GM18867 (cell line): ENCODE measurements around the gene C10orf53.
"Not testable (repeated sequence)": the region's sequence is repeated elsewhere in the genome, so short reads cannot be mapped to it uniquely, and the experiment has no call there.

Source experiments
- ATAC-seq: cut with Tn5 transposase; IDR thresholded peaks from one replicate; pipeline ENCODE4 v1.9.1; 2021; ENCODE audit warnings: mild to moderate bottlenecking, moderate library complexity; ENCODE audit not compliant: unreplicated experiment

The C10orf53 gene

DNA sequence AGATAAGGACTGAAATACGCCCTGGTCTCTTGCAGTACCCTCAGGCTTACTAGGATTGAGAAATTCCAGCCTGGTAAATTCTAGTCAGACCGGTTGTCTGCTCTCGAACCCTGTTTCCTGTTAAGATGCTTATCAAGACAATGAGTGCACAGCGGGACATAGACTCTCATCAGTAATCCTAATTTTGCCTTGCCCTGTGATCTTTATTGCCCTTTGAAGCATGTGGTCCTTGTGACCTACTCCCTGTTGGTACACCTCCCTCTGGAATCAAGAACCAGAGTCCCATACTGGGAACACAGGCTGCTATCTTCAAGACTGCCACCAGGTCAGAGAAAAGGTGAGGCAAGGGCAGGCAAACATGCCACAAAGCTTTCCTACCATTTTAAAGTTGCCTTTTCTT lies 7.2 kb downstream of the C10orf53 start:
- no peak for ATAC-seq

DNA sequence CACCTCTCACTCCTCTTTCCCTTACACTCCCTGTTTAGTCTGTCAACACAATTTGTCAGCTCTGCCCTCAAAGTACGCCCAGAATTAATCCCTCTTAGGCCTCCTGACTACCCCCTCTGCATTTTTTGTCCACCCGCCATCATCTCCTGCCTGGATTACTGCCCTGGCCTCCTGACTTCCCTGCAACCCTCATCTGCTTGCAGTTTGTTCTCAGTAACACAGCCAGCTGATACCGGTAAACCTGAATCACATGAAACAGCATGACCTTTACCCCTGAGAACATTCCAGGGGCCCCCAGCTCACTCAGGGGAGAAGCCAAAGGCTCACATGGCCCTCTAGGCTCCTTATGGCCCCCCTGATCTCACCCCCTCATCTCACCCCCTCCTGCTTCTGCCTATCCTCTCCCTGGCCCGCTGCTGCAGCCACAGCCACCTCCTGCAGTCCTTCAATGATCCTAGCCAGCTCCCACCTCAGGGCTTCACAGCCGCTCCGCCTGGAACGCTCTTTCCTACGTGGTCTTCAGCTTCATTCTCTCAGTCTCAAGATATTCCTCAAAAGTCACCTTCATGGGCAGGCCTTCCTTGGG lies 8.9 kb downstream of the C10orf53 start:
- no peak for ATAC-seq

DNA sequence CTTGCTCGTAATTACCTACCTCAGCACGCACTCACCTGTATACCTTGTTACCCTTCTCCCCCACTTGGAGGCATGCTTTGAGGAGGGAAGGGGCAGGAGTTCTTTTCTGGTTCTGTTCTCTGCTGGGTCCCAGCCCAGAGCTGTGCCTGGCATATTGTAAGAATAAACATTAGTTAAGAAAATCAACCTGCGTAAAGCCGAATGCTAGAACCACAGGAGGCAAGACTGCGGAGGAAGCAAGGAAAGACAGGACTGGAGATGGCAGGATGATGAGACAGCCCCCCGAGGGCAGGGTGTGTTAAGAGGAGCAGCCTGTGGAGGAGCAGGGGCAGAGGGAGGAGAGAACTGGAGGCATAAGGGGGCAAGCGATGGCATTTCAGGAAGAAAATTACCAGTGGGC lies 9.5 kb downstream of the C10orf53 start:
- no peak for ATAC-seq

DNA sequence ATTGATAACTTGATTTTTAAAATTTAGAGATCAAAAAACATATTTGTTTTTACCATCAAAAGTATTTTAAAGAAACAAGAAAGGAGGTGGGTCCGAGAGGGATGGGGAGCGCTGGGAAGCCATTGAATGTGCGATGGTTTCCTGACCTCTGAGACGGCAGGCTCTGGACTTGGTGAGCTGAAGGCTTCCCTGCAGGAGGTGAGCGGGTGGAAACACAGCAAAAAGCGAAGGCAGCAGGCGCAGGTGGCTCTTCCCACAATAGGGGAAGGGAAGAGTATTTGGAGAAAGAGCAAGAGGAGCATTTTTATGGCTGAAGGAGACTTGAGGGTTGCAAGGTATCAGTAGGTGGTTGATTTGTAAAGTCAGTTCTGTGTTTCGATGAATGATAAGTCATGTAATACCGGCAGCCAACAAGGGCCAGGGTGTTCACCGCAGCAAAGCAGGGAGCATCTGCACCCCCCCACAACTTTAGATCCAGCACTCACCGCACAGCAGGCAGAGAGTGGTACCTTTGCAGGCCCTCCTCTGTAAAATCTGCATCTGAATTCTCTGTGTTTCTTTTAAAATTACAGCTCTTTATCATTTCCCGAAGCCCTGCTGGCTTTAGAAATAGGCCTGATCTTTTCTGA lies 10.5 kb downstream of the C10orf53 start:
- no peak for ATAC-seq

DNA sequence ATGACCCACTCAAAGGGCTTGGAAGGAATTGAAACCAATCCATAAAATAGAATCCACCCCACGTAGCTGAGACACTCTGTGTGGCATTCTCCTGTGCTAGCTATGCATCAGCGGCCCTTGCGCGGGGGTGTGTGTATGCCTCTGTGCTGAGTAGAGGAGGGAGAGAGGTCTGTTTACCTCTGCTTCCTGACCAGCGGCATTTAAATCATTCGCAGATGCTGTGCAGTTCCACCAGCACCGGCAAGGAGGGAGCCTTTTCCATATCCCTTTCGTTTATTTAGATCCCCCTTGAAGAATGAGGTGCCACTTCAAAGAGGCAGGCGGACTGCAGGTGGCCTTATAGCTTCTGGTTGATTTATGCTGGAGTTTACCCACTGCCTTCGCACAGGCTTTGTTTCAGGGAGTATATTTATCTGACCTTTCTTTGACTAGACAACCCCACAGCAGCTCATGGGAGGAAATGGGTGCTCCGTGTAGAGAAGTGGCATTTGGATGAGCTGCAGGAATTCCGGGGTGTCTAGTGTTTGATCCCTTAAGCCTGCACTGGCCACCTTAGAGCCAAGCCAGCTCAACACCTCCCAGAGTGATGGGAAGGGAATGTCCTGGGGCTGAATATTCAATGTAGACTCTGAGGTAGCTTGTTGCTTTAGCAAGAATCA lies 11.4 kb downstream of the C10orf53 start:
- no peak for ATAC-seq

DNA sequence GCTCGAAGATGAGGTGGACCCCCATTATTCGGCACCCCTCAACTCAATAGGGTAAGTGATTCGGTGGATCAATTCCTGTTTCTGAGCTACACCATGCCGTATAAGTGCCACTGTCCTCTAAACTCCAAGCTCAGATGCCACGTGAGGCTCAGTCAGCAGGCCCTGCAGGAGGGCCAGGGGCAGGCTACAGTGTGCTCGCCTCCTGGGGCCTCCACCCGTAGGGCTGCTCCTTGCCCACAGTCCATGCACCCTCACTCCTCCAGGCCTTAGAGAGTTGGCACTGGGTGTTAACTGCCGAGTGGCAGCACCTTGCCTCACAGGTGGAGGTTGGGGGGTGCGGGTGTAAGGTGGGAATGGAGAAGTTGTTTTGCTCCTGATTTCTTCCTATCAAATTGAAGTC lies 12.1 kb downstream of the C10orf53 start:
- ATAC-seq, result no peak

DNA sequence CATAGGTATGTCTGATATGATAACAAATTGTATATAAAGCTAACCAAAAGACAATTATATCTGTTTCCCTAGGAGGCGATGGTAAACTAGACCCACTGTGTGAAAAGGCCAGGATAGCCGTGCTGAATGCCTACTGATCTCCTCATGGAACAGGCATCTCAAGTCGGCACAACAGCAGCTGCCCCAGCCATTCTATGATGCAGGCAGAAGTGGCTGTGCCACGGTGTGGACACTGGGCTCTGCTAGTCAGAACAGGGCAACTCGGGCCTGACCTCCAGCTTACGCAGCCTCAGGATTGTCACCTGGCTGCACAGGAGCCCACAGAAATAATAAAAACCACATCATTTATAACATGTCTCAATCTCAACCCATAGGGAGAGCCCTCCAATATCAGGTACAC lies 15.0 kb downstream of the C10orf53 start:
- no peak for ATAC-seq

DNA sequence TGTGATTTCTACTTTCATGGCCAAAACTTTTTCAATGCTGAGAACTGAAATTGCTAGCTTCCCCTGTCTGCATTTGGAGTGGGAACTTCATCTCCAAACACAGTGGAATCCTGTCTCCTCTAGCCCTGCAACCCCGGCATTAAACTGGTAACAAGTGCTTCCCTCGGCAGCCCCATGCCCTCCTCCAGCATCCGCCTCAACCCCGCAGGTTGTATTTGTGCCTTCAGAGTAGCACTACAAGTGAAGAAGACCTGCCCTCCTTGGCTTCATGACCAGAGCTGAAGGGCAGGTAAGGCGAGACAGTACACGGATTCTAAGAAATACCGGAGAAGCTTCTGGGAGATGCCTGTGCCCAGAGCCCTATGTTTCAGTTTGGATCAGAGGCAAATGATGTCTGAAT lies 16.9 kb downstream of the C10orf53 start:
- no peak for ATAC-seq

DNA sequence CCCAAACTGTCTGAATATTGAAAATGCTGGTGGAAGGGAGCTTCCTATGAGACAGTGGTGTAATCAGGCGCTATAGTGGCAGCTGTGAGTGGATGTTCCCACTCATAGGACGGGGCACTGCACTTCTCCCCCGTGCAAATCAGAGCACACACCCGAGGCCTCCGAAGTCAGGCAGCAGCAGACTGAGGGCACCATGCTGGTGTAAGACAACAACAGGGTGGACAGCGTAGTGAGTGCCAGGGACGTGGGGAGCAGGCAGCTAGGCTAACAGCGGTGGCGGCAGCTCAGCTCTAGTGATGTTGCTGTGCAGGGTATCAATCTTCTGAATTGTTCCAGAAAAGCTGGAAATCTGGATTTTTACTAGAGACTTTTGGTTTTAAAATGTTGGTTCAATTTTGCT lies 19.2 kb downstream of the C10orf53 start:
- ATAC-seq, result no peak

DNA sequence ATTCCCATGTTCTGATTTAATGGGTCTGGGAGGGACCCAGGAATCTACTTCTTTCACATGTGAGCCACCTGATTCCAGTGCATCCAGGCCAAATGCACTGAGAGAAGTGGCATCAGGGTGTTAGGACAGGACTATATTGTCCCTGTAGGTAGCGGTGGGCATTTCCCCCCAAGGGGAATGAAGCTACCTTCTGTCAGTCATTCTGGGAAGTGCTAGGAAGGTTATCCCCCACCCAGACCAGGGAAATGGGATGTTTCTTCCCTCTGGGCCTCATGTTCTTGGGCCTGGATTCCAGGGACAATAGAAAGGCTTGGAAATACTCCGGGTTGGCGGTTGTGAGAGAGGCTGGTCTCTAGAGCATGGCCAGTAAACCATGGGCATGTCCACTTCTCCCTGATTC lies 20.8 kb downstream of the C10orf53 start:
- ATAC-seq, result no peak

DNA sequence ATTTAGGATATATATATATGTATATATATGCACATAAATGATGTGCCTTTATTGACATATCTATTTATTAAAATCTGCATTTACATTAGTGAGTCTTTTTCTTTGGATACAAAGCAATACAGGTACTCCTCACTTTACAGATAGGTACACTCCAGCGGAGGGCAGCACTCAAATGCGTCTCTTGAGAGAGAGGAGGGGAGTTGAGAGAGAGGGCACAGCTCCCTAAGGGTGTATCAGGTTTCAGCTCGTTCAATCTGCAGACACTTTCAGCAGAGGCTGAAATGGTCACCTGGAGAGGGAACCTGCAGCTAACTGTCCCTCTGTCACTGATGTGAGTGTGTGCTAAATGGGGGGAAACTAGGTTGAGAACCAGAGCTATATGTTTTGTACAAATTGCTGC lies 21.5 kb downstream of the C10orf53 start:
- ATAC-seq, result no peak

DNA sequence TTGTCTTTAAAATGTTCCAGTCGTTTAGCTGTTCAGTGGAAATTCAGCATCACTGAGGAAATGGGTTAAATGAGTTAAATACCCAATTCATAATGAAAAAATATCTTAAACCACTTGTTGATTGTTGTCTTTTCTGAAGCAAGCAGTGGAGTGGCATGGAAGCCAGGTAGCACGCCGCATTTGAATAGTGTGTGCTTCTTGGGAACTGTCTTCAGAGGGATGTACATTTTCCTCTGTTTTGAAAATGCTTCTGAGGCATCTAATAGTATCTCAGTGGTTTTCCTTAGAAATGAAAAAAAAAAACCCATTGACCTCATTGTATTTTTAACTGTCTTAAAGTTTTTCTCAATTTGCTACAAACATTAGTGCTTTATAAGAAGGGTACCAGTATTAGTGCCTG lies 28.1 kb downstream of the C10orf53 start:
- ATAC-seq, result no peak

DNA sequence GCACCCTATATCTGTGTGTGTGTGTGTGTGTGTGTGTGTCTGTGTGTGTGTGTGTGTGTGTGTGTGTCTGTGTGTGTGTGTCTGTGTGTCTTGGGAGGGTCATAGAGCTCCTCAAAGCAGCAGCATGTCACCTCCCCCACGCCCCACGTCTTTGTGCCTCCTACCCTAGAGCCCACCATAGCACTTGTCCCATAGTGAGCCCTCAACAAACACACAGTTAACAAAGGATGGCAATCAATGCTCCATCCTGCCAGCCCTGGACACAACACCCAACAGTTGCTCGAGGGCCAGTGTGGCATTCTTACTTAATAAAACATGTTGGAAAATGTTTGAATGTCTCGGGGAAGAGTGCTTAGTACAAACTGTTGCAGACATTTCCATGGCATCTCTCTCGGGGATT lies 30.5 kb downstream of the C10orf53 start:
- ATAC-seq, result no peak

DNA sequence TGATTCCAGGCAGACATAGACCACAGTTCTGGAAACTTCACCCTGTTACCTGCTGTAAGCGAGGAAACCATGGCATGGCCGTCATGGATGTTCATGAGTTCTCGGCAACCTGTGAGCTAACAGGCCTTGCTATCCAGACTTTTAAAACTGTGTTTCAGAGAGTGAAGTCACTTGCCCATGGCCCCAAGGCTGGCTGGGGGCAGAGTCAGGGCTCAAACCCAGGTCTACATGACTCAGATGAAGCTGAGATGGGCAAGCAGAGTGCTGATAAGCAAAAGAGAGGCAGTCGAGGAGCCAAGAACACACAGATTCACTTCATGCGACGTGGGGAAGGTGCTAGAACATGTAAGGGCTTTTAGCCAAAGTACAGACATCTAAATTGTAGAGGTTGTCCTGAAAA lies 31.5 kb downstream of the C10orf53 start:
- no peak for ATAC-seq

DNA sequence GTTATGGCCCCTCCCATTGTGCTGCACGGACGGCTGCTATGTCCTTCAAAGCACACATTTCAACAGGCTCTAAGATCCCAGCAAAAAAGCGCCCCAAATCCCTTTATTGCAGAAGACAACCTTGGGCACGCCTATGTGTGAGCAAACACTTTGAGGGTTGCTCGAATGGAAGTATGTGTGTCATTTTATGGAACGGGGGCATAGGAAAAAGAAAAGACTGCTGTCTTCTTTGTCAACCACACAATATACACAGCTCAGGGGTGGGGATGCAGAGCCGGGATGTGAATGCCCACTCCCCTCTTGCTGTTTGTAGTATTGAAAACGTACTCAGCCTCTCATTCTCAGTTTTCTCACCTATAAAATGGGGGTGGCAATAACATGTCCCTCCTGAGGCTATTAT lies 32.0 kb downstream of the C10orf53 start:
- no peak for ATAC-seq

DNA sequence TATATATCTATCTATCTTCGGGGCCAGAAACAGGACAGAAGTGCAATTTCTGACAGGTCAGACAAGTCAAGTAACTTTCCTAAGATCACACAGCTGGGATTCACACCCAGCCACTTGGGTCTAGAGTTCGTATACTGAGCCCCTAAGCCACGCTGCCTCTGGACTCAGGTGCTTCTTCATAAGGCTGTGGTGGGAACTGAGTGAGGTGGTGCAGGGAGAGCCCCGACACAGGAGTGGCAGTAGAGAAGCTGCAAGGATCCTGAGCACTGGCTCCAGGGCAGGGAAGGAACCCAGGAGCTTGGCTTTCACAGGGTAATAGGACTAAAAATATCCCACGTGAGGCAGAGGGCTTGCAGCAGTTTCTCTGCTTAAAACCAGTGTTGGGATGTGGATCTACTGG lies 33.8 kb downstream of the C10orf53 start:
- no peak for ATAC-seq

DNA sequence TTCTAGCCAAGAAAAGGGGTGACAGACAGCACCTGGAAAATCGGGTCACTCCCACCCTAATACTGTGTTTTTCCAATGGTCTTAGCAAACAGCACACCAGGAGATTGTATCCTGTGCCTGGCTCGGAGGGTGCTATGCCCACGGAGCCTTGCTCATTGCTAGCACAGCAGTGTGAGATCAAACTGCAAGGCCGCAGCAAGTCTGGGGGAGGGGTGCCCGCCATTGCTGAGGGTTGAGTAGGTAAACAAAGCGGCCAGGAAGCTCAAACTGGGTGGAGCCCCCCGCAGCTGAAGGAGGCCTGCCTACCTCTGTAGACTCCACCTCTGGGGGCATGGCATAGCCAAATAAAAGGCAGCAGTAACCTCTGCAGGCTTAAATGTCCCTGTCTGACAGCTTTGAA lies 35.7 kb downstream of the C10orf53 start:
- ATAC-seq, result not testable (repeated sequence)

DNA sequence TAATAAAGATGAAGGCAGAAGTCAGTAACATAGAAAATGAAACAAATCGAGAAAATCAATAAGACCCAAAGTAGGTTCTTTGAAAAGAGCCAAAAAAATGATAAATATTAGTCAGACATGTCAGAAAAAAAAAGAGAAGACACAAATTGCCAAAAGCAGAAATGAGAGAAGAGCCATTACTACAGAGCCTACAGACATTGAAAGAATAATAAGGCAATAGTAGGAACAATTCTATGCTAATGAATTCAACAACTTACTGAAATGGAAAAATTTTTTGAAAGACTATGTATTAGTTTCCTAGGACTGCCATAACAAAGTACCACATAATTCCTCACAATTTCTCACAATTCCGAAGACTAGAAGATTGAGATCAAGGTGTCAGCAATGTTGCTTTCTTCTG lies 47.1 kb downstream of the C10orf53 start:
- ATAC-seq, result no peak

DNA sequence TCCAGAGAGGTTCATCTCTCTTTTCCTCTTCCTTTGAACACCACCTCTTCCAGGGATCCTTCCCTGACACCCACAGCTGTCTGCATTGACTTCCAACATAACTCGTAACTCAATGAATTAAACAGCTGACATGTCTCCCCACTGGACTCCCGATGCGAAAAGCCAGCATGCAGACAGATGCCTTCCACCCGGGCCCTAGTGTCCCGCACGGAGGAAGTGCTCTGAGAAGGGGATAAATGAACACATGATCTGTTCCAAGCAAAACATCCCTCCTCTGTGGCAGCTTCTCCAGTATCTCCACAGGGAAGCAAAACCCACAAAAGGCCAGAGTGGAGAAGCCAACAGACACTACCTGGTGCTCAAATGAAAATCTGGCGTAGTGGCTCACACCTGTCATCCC lies 54.4 kb downstream of the C10orf53 start:
- no peak for ATAC-seq

DNA sequence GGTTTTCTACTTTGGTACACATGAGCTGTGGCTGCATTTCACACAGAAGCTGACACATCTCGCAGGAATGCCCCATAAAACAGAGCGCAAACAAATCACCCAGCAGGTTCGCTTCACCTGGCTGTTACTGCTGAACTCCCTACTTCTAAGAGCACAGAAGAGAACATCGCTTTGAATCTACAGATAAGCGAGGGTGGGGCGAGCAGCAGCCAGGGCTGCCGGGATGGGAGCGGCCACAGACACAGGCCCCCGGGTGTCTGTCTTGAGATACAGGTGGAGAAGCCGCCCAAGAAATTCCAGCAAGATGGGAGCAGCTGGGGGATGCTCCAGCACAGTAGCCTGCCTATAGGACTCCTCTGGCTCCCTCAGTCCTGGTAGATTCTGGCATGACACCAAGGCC lies 55.2 kb downstream of the C10orf53 start:
- no peak for ATAC-seq

DNA sequence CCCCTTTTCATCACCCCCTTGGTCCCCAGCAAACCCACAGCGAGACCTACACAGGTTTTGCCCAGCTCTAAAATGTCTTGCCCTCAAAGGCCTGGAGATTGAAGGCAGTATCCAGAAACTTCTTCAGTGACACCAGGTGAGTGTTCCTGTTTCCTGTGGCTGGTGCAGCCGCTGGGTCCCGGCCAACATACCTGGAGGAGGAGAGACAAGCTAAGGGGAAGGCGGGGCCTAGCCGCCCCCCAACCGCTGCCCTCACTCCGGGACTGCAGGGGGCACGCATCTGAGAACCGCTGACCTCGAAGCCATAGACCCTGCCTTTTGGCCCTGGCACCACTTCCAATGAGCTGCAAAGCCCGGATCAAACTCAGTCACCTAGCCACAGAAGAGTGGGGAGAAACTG lies 55.7 kb downstream of the C10orf53 start:
- ATAC-seq, result no peak

DNA sequence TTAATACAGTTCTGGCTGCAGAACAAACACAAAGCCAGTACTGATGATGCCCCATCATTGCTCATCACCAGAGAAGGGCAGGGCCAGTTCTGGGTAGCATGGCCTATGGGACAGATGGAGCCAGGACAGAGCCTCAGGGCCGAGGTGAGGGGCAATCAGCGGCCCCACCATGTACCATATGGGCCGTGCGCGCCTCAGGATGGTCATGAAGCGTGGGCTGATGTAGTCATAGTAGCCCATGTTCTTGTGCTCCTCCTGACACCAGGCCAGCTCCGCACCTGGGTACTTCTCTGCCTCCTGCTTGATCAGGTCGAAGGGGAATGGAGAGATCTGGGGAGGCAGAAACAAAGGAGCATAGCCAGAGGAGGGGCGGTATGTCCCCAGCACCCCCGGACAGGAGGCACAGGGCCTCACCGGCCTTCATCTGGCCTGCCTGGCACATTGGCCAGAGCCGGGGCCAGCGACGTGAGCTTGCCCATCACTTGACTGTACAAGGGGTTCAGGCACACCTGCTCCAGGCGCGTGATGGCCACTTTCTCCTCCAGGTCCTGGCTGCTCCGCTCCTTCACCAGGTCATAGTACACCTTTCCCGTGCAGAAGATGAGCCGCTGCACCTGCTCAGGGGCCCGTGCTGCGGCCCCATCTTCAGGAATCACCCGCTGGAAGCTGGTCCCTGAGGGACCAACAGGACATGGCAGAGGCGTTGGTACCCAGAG lies 56.6 kb downstream of the C10orf53 start:
- ATAC-seq, result no peak
